Measurements from ENCODE around the gene TPRKB. TPM values are rescaled to one million over a fixed set of nuclear protein-coding genes. Genes with fewer than 3 reads are reported as not detected.
"Not testable (repeated sequence)": the region's sequence is repeated elsewhere in the genome, so short reads cannot be mapped to it uniquely, and the experiment has no call there.

The TPRKB gene
- polyA plus RNA-seq, 2 donors, result 47.5 to 47.6 TPM

GRCh38 chr2:73696985-73697384 is 40.2 kb downstream of the TPRKB start:
- not testable (repeated sequence) for H3K27ac ChIP-seq (ENCODE audit: low read depth in 2 of 2, low read length in 1 of 2); H3K4me3 ChIP-seq (ENCODE audit: low read depth in 1 of 2, low read length in 2 of 2); H3K27me3 ChIP-seq (ENCODE audit: control insufficient read depth in 1 of 2, insufficient read depth in 2 of 2, low read length in 2 of 2); H3K36me3 ChIP-seq (ENCODE audit: control insufficient read depth in 2 of 2, insufficient read depth in 2 of 2, low read length in 1 of 2); H3K9me3 ChIP-seq (ENCODE audit: control insufficient read depth in 2 of 2, insufficient read depth in 1 of 2, low read depth in 1 of 2, low read length in 1 of 2); H3K4me1 ChIP-seq (ENCODE audit: control insufficient read depth in 2 of 2, insufficient read depth in 2 of 2, low read length in 1 of 2)
- WGBS, 2 donors, result 89 to 92% methylated on average over 1 of the region's 1 CpG

- not testable (repeated sequence) for H3K27ac ChIP-seq (ENCODE audit: low read depth in 2 of 2, low read length in 1 of 2); H3K9me3 ChIP-seq (ENCODE audit: control insufficient read depth in 2 of 2, insufficient read depth in 1 of 2, low read depth in 1 of 2, low read length in 1 of 2); H3K4me3 ChIP-seq (ENCODE audit: low read depth in 1 of 2, low read length in 2 of 2); H3K4me1 ChIP-seq (ENCODE audit: control insufficient read depth in 2 of 2, insufficient read depth in 2 of 2, low read length in 1 of 2); H3K36me3 ChIP-seq (ENCODE audit: control insufficient read depth in 2 of 2, insufficient read depth in 2 of 2, low read length in 1 of 2); H3K27me3 ChIP-seq (ENCODE audit: control insufficient read depth in 1 of 2, insufficient read depth in 2 of 2, low read length in 2 of 2)
- WGBS, 2 donors, result 88 to 89% methylated on average over 3 of the region's 3 CpGs
These were observed 40.6 kb downstream of the TPRKB start for GRCh38 chr2:73696521-73696920.

GRCh38 chr2:73690372-73691088 is 46.6 kb downstream of the TPRKB start:
- not testable (repeated sequence) for H3K36me3 ChIP-seq (ENCODE audit: control insufficient read depth in 2 of 2, insufficient read depth in 2 of 2, low read length in 1 of 2); H3K4me1 ChIP-seq (ENCODE audit: control insufficient read depth in 2 of 2, insufficient read depth in 2 of 2, low read length in 1 of 2); H3K27ac ChIP-seq (ENCODE audit: low read depth in 2 of 2, low read length in 1 of 2); H3K9me3 ChIP-seq (ENCODE audit: control insufficient read depth in 2 of 2, insufficient read depth in 1 of 2, low read depth in 1 of 2, low read length in 1 of 2); H3K27me3 ChIP-seq (ENCODE audit: control insufficient read depth in 1 of 2, insufficient read depth in 2 of 2, low read length in 2 of 2); H3K4me3 ChIP-seq (ENCODE audit: low read depth in 1 of 2, low read length in 2 of 2)
- 39 to 56% methylated on average over 2 to 4 of the region's 4 CpGs for WGBS, 2 donors

- H3K27ac ChIP-seq (ENCODE audit: low read depth in 2 of 2, low read length in 1 of 2); H3K36me3 ChIP-seq (ENCODE audit: control insufficient read depth in 2 of 2, insufficient read depth in 2 of 2, low read length in 1 of 2); H3K27me3 ChIP-seq (ENCODE audit: control insufficient read depth in 1 of 2, insufficient read depth in 2 of 2, low read length in 2 of 2); H3K4me1 ChIP-seq (ENCODE audit: control insufficient read depth in 2 of 2, insufficient read depth in 2 of 2, low read length in 1 of 2); H3K9me3 ChIP-seq (ENCODE audit: control insufficient read depth in 2 of 2, insufficient read depth in 1 of 2, low read depth in 1 of 2, low read length in 1 of 2); H3K4me3 ChIP-seq (ENCODE audit: low read depth in 1 of 2, low read length in 2 of 2): not testable (repeated sequence)
- 91 to 96% methylated on average over 5 of the region's 5 CpGs for whole genome bisulfite sequencing, 2 donors
These were observed 48.7 kb downstream of the TPRKB start for GRCh38 chr2:73688494-73688893.

- Histone ChIP-seq H3K27me3 (ENCODE audit: control insufficient read depth in 1 of 2, insufficient read depth in 2 of 2, low read length in 2 of 2) (no peaks in the 10 kb centered on the region), H3K36me3 (ENCODE audit: control insufficient read depth in 2 of 2, insufficient read depth in 2 of 2, low read length in 1 of 2) (no peaks in the 10 kb centered on the region), H3K4me3 (ENCODE audit: low read depth in 1 of 2, low read length in 2 of 2) (no peak overlapping the region), H3K9me3 (ENCODE audit: control insufficient read depth in 2 of 2, insufficient read depth in 1 of 2, low read depth in 1 of 2, low read length in 1 of 2) (no peaks in the 10 kb centered on the region), H3K4me1 (ENCODE audit: control insufficient read depth in 2 of 2, insufficient read depth in 2 of 2, low read length in 1 of 2) (no peaks in the 10 kb centered on the region), H3K27ac (ENCODE audit: low read depth in 2 of 2, low read length in 1 of 2) (no peak overlapping the region)
- 61 to 75% methylated on average over 4 of the region's 4 CpGs for WGBS, 2 donors
These were observed 51.2 kb downstream of the TPRKB start for GRCh38 chr2:73685764-73686438.

- 47 to 70% methylated on average over 7 to 9 of the region's 9 CpGs for WGBS, 2 donors
- not testable (repeated sequence) for H3K27ac ChIP-seq (ENCODE audit: low read depth in 2 of 2, low read length in 1 of 2); H3K4me3 ChIP-seq (ENCODE audit: low read depth in 1 of 2, low read length in 2 of 2); H3K36me3 ChIP-seq (ENCODE audit: control insufficient read depth in 2 of 2, insufficient read depth in 2 of 2, low read length in 1 of 2); H3K4me1 ChIP-seq (ENCODE audit: control insufficient read depth in 2 of 2, insufficient read depth in 2 of 2, low read length in 1 of 2); H3K27me3 ChIP-seq (ENCODE audit: control insufficient read depth in 1 of 2, insufficient read depth in 2 of 2, low read length in 2 of 2); H3K9me3 ChIP-seq (ENCODE audit: control insufficient read depth in 2 of 2, insufficient read depth in 1 of 2, low read depth in 1 of 2, low read length in 1 of 2)
These were observed 52.2 kb downstream of the TPRKB start for GRCh38 chr2:73684905-73685304.

GRCh38 chr2:73684325-73684724 is 52.8 kb downstream of the TPRKB start:
- H3K9me3 ChIP-seq (ENCODE audit: control insufficient read depth in 2 of 2, insufficient read depth in 1 of 2, low read depth in 1 of 2, low read length in 1 of 2); H3K27me3 ChIP-seq (ENCODE audit: control insufficient read depth in 1 of 2, insufficient read depth in 2 of 2, low read length in 2 of 2); H3K4me3 ChIP-seq (ENCODE audit: low read depth in 1 of 2, low read length in 2 of 2); H3K36me3 ChIP-seq (ENCODE audit: control insufficient read depth in 2 of 2, insufficient read depth in 2 of 2, low read length in 1 of 2); H3K4me1 ChIP-seq (ENCODE audit: control insufficient read depth in 2 of 2, insufficient read depth in 2 of 2, low read length in 1 of 2); H3K27ac ChIP-seq (ENCODE audit: low read depth in 2 of 2, low read length in 1 of 2): not testable (repeated sequence)
- WGBS, 2 donors, result 69 to 79% methylated on average over 1 of the region's 1 CpG

- H3K4me1 ChIP-seq (ENCODE audit: control insufficient read depth in 2 of 2, insufficient read depth in 2 of 2, low read length in 1 of 2); H3K27me3 ChIP-seq (ENCODE audit: control insufficient read depth in 1 of 2, insufficient read depth in 2 of 2, low read length in 2 of 2); H3K4me3 ChIP-seq (ENCODE audit: low read depth in 1 of 2, low read length in 2 of 2); H3K36me3 ChIP-seq (ENCODE audit: control insufficient read depth in 2 of 2, insufficient read depth in 2 of 2, low read length in 1 of 2); H3K9me3 ChIP-seq (ENCODE audit: control insufficient read depth in 2 of 2, insufficient read depth in 1 of 2, low read depth in 1 of 2, low read length in 1 of 2); H3K27ac ChIP-seq (ENCODE audit: low read depth in 2 of 2, low read length in 1 of 2): not testable (repeated sequence)
- 22 to 27% methylated on average over 5 of the region's 5 CpGs for WGBS, 2 donors
These were observed 57.1 kb downstream of the TPRKB start for GRCh38 chr2:73679951-73680571.

Data from esophagus (tissue), 2 donors.